ENCODE measurements around the gene APOF. TPM values are rescaled to one million over a fixed set of nuclear protein-coding genes. Genes with fewer than 3 reads are reported as not detected.
"Not testable (repeated sequence)": the region's sequence is repeated elsewhere in the genome, so short reads cannot be mapped to it uniquely, and the experiment has no call there.

The APOF gene, protein sequence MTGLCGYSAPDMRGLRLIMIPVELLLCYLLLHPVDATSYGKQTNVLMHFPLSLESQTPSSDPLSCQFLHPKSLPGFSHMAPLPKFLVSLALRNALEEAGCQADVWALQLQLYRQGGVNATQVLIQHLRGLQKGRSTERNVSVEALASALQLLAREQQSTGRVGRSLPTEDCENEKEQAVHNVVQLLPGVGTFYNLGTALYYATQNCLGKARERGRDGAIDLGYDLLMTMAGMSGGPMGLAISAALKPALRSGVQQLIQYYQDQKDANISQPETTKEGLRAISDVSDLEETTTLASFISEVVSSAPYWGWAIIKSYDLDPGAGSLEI
- polyA plus RNA-seq (2013, experiment 1 of 2), result not detected
- polyA plus RNA-seq (2013, experiment 2 of 2), result not detected

DNA sequence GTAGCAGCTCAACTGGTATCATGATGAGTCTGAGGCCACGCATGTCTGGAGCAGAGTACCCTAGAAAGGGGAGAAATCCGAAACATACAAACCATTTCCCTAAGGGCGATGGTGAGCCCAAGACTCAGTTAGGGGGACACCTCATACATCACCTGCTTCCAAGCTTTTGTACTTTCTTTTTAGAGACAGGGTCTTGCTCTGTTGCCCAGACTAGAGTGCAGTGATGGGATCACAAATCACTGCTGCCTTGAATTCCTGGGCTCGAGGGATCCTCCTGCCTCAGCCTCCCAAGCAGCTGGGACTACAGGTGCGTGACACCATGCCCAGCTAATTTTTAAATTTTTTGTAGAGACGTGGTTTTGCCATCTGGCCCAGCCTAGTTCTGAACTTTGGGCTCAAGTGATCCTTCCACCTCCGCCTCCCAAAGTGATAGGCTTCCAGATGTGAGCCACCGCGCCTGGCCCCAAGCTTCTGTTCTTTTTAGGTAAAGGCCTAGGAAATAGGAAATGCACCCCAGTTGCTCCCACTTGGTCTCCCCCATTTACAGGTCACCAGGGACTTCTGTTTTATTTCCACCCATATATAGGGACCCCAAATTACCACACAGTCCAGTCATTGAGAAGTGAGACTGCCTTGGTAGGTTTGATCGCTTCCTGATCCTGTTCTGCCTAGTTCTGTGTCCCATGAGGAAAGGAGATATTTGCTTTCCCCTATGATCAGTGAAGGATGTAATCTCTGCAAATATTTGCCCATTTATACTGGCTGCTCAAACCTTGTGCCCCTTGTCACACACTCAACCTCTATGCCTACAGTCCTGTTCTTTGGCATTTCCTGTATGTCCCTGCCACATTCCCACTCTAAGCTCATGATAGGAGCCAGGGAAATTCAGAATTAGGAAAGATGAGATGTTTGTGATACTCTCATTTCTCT lies at the start of gene APOF:
Gene APOF, minus strand, starts transcription at position 728 of the 930 bp plus-strand sequence. Its CDS starts 112 bp downstream, at position 616.
- no peak within 1 kb of the TSS for H3K4me3 ChIP-seq (ENCODE audit: low read length)
- WGBS, result 95% methylated on average over 10 of the region's 10 CpGs
- no peaks in the 10 kb centered on the region for H3K9me3 ChIP-seq (ENCODE audit: insufficient read depth, low read depth, low read length)
- H3K27ac ChIP-seq (ENCODE audit: low read depth, low read length), result no peak within 1 kb of the TSS
- no peaks in the 10 kb centered on the region for H3K4me1 ChIP-seq (ENCODE audit: insufficient read depth, low read length)
- peaks cover 3% of the 10 kb centered on the region; the same call in 1 of the 2 replicates for H3K27me3 ChIP-seq (ENCODE audit: insufficient read depth, low read length)
- no peaks in the 10 kb centered on the region for H3K36me3 ChIP-seq (ENCODE audit: insufficient read depth, low read length)
- no peak within 1 kb of the TSS for H3K9ac ChIP-seq (ENCODE audit: low read depth, low read length)

DNA sequence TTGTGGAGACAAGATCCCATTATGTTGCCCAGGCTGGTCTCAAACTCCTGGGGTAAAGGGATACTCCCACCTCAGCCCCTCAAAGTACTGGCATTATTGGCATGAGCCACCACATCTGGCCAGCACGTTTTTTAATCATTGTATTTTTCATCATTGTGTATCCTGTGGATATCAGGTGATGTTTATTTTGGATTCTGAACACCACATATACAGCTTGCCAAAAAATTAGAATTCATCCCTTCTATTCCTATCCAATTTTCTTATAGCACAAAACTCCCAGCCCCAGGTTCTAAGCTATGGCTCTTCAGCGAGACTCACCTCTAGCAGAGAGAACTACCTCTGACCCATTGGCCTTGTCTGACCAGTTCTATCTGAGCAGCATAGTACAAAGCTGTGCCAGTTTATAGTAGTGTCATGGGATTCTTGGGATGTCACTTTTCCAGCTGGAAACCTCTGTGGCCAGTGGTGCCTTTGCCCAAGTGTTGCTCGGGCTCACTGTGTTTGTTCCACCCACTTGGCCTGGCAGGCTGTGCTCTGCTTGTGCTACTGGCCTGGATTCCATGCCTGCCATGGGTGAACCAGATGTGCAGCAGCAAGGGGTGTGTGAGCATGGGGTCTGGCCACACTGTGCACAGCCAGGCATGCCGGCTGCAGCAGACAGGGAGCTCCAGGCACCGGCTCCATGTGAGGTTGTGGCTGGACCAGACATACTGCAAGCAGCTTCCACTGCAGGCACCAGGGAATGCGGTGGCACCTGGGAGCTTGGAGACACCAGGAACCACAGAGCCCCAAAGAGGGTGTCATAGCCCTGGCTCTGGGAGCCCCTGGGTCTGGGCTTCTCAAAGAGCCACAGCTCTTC lies 49.4 kb upstream of the APOF start:
- H3K27ac ChIP-seq (ENCODE audit: low read depth, low read length), result no peak overlapping the region
- no peaks in the 10 kb centered on the region for H3K27me3 ChIP-seq (ENCODE audit: insufficient read depth, low read length)
- peaks cover 29% of the 10 kb centered on the region for H3K36me3 ChIP-seq (ENCODE audit: insufficient read depth, low read length)
- no peak overlapping the region for H3K9ac ChIP-seq (ENCODE audit: low read depth, low read length)
- H3K9me3 ChIP-seq (ENCODE audit: insufficient read depth, low read depth, low read length), result no peaks in the 10 kb centered on the region
- H3K4me1 ChIP-seq (ENCODE audit: insufficient read depth, low read length), result no peaks in the 10 kb centered on the region
- WGBS, result 93% methylated on average over 5 of the region's 6 CpGs
- H3K4me3 ChIP-seq (ENCODE audit: low read length), result no peak overlapping the region

DNA sequence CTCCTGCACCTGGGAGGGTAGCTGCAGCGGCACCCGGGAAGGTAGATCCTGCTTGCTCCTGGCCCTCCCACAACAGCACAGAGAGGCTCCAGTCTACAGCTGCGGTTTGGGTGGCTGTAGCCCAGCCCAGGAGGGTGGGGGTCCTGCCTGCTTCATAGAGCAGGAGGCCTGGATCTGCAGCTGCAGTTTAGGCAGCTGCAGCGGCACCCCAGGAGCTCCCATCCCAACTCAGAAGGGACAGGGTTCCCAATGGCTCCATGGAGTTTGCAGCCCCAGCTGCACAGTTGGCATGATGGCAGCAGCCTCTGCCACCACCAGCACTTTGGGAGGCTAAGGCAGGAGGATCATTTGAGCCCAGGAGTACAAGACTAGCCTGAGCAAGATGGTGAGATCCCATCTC lies 48.1 kb upstream of the APOF start:
- 92% methylated on average over 4 of the region's 4 CpGs for WGBS
- no peaks in the 10 kb centered on the region for H3K4me1 ChIP-seq (ENCODE audit: insufficient read depth, low read length)
- peaks cover 17% of the 10 kb centered on the region for H3K36me3 ChIP-seq (ENCODE audit: insufficient read depth, low read length)
- H3K27me3 ChIP-seq (ENCODE audit: insufficient read depth, low read length), result no peaks in the 10 kb centered on the region
- H3K9ac ChIP-seq (ENCODE audit: low read depth, low read length), result no peak overlapping the region
- no peak overlapping the region for H3K4me3 ChIP-seq (ENCODE audit: low read length)
- H3K9me3 ChIP-seq (ENCODE audit: insufficient read depth, low read depth, low read length), result no peaks in the 10 kb centered on the region
- no peak overlapping the region for H3K27ac ChIP-seq (ENCODE audit: low read depth, low read length)

DNA sequence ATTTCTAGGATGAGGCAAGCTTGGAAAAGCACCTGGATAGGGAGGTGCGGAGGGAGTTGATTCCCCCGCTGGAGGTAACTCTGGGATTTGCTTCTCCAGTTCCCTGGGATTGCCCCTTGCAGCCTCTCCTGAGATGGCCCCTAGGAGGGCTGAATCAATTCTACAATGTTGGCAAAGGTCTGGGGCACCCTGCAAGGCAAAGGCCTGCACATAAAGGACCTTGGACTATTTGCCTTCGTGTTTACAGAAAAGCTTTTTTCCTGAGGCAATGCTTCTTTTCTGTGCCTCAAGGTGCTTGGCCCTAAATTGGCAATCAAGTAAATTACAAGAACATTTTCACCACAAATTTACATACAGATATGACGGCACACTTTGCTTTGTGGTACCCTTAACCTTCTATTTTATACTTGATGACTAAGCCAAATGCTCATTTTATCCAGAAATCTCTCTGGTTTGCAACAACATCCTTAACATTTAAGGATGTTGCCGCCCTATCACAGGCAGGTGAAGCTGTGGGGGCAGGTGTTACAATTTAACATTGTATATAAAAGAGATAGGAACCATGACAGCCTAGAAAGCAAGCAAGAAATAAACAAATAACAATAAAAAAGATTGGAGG lies 46.3 kb upstream of the APOF start:
- Histone ChIP-seq H3K4me1 (ENCODE audit: insufficient read depth, low read length) (no peaks in the 10 kb centered on the region), H3K4me3 (ENCODE audit: low read length) (no peak overlapping the region), H3K36me3 (ENCODE audit: insufficient read depth, low read length) (peaks cover 5% of the 10 kb centered on the region), H3K9me3 (ENCODE audit: insufficient read depth, low read depth, low read length) (no peaks in the 10 kb centered on the region), H3K27me3 (ENCODE audit: insufficient read depth, low read length) (no peaks in the 10 kb centered on the region), H3K9ac (ENCODE audit: low read depth, low read length) (no peak overlapping the region), H3K27ac (ENCODE audit: low read depth, low read length) (no peak overlapping the region)
- 93% methylated on average over 4 of the region's 5 CpGs for WGBS

DNA sequence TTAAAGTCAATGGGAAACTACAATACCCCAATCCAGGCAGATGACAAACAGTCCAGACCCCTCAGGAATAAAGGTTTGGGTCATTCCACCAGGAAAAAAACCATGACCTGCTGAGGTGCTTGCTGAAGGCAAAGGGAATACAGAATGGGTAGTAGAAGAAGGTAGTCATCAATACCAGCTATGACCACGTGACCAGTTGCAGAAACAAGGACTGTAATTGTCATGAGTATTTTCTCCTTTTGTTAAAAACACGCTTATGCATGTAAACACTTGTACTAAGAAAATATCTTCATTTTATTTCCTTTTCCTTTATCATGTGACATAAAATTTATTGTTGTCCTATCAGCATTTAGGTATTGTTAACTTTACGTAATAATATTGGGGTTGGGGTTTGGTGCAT lies 41.6 kb upstream of the APOF start:
- 99% methylated on average over 2 of the region's 3 CpGs for WGBS
- H3K27me3 ChIP-seq (ENCODE audit: insufficient read depth, low read length); H3K4me1 ChIP-seq (ENCODE audit: insufficient read depth, low read length); H3K4me3 ChIP-seq (ENCODE audit: low read length); H3K9me3 ChIP-seq (ENCODE audit: insufficient read depth, low read depth, low read length); H3K36me3 ChIP-seq (ENCODE audit: insufficient read depth, low read length); H3K27ac ChIP-seq (ENCODE audit: low read depth, low read length); H3K9ac ChIP-seq (ENCODE audit: low read depth, low read length): not testable (repeated sequence)

DNA sequence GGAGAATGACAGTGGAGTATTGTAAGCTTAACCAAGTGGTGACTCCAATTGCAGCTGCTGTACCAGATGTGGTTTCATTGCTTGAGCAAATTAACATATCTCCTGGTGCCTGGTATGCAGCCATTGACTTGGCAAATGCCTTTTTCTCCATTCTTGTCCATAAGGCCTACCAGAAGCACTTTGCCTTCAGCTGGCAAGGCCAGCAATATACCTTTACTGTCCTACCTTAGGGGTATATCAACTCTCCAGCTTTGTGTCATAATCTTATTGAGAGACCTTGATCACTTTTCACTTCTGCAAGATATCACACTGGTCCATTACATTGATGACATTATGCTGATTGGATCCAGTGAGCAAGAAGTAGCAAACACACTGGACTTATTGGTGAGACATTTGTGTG lies 39.0 kb upstream of the APOF start:
- not testable (repeated sequence) for H3K9ac ChIP-seq (ENCODE audit: low read depth, low read length); H3K36me3 ChIP-seq (ENCODE audit: insufficient read depth, low read length); H3K27me3 ChIP-seq (ENCODE audit: insufficient read depth, low read length); H3K4me1 ChIP-seq (ENCODE audit: insufficient read depth, low read length); H3K4me3 ChIP-seq (ENCODE audit: low read length); H3K9me3 ChIP-seq (ENCODE audit: insufficient read depth, low read depth, low read length); H3K27ac ChIP-seq (ENCODE audit: low read depth, low read length)

DNA sequence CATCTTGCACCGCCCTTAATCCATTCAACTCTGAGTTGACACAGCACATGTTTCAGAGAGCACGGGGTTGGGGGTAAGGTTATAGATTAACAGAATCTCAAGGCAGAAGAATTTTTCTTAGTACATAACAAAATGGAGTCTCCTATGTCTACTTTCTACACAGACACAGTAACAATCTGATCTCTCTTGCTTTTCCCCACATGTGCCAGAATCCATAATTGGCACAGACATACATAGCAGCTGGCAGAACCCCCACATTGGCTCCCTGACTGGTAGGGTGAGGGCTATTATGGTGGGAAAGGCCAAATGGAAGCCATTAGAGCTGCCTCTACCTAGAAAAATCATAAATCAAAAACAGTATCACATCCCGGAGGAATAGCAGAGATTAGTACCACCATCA lies 38.5 kb upstream of the APOF start:
- not testable (repeated sequence) for H3K4me3 ChIP-seq (ENCODE audit: low read length); H3K36me3 ChIP-seq (ENCODE audit: insufficient read depth, low read length); H3K27ac ChIP-seq (ENCODE audit: low read depth, low read length); H3K4me1 ChIP-seq (ENCODE audit: insufficient read depth, low read length); H3K27me3 ChIP-seq (ENCODE audit: insufficient read depth, low read length); H3K9me3 ChIP-seq (ENCODE audit: insufficient read depth, low read depth, low read length); H3K9ac ChIP-seq (ENCODE audit: low read depth, low read length)
- whole genome bisulfite sequencing, result 97% methylated on average over 1 of the region's 3 CpGs

DNA sequence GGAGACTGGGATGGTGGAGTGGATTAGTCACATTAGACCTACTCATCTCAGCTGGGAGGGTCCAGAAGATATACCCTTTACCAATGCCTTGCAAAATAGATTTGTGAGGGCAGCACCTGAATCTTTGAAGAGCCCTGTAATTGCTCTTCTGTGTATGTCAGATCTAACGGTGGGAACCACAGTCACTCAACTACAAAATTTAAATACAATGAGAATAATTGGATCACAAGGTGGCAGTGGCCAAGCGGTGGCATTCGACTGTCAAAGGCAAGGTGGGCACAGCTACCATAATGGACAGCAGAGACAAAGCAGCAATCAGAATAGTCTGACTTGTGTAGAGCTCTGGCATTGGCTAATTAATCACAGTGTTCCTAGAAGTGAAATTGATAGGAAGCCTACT lies 36.8 kb upstream of the APOF start:
- H3K4me3 ChIP-seq (ENCODE audit: low read length); H3K9ac ChIP-seq (ENCODE audit: low read depth, low read length); H3K27me3 ChIP-seq (ENCODE audit: insufficient read depth, low read length); H3K9me3 ChIP-seq (ENCODE audit: insufficient read depth, low read depth, low read length); H3K36me3 ChIP-seq (ENCODE audit: insufficient read depth, low read length); H3K27ac ChIP-seq (ENCODE audit: low read depth, low read length); H3K4me1 ChIP-seq (ENCODE audit: insufficient read depth, low read length): not testable (repeated sequence)
- 93% methylated on average over 3 of the region's 3 CpGs for WGBS

DNA sequence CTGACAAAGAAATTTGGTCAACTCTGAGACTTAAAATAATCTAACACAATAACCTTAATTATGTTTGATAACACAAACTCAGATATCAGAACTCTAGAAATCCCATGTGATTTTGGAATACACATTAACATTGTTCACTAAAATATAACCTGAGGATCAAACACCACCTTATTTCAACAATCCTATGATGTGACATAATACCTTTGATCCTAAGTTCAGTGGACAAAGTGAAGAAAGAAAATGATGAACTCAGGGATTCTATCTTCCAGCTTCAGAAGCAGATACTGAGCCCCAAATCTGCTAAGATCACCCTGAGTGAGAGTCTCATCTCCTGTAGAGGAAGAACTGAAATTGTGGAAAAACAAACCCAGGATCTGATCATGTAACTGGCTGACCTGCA lies 35.7 kb upstream of the APOF start:
- Histone ChIP-seq H3K27ac (ENCODE audit: low read depth, low read length) (no peak overlapping the region), H3K4me1 (ENCODE audit: insufficient read depth, low read length) (no peaks in the 10 kb centered on the region), H3K36me3 (ENCODE audit: insufficient read depth, low read length) (no peaks in the 10 kb centered on the region), H3K27me3 (ENCODE audit: insufficient read depth, low read length) (no peaks in the 10 kb centered on the region), H3K9ac (ENCODE audit: low read depth, low read length) (no peak overlapping the region), H3K4me3 (ENCODE audit: low read length) (no peak overlapping the region), H3K9me3 (ENCODE audit: insufficient read depth, low read depth, low read length) (peaks cover 3% of the 10 kb centered on the region; the same call in 1 of the 2 replicates)

DNA sequence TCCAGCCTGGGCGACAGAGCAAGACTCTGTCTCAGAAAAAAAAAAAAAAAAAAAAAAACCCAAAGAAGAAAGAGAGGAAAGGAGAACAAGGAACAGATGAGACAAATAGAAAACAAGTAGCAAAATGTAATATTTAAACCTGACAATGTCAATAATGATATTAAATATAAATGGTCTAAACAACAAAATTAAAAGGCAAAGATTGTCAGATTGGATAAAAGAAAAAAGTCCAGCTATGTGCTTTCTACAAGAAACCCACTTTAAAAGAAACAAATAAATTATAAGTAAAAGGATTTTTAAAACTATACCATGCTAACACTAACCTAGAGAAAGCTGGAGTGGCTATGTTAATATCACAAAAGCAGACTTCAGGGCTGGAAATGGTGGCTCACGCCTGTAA lies 29.7 kb upstream of the APOF start:
- H3K4me1 ChIP-seq (ENCODE audit: insufficient read depth, low read length), result peaks cover 3% of the 10 kb centered on the region
- H3K36me3 ChIP-seq (ENCODE audit: insufficient read depth, low read length), result no peaks in the 10 kb centered on the region
- no peak overlapping the region for H3K27ac ChIP-seq (ENCODE audit: low read depth, low read length)
- no peak overlapping the region for H3K4me3 ChIP-seq (ENCODE audit: low read length)
- no peaks in the 10 kb centered on the region for H3K27me3 ChIP-seq (ENCODE audit: insufficient read depth, low read length)
- H3K9me3 ChIP-seq (ENCODE audit: insufficient read depth, low read depth, low read length), result peaks cover 4% of the 10 kb centered on the region; the same call in 1 of the 2 replicates
- WGBS, result 92% methylated on average over 1 of the region's 2 CpGs
- H3K9ac ChIP-seq (ENCODE audit: low read depth, low read length), result no peak overlapping the region

Data from HUES64 (cell line).